Vagina (tissue), 2 donors: Measurements from ENCODE around the gene MRC2.

ENCODE experiments used
- POLR2A ChIP-seq, 2 donors: fragments of 450-650 bp; IDR thresholded peaks; one replicate each; pipeline ENCODE4 v1.6.1; 2017; ENCODE audit warnings: antibody characterized with exemption in 2 of 2, mild to moderate bottlenecking in 2 of 2, moderate library complexity in 2 of 2
- POLR2AphosphoS5 ChIP-seq, 2 donors: sonication (generic); formaldehyde crosslinking; IDR thresholded peaks; one replicate each; pipeline ENCODE4 v1.9.0; 2017; ENCODE audit warnings: antibody characterized with exemption in 2 of 2, mild to moderate bottlenecking in 2 of 2, low read depth in 1 of 2; ENCODE audit not compliant: insufficient read depth in 1 of 2
- TF ChIP-seq, protein P1 (sequence below), 3 experiments: fragments of 450-650 bp in 2 of 3; fragments of 200-600 bp in 1 of 3; sonication (generic) in 1 of 3; IDR thresholded peaks; one replicate each; pipeline ENCODE4 v1.5.1; 2017 to 2019; ENCODE audit warnings: antibody characterized with exemption in 3 of 3, mild to moderate bottlenecking in 2 of 3, moderate library complexity in 2 of 3

DNA sequence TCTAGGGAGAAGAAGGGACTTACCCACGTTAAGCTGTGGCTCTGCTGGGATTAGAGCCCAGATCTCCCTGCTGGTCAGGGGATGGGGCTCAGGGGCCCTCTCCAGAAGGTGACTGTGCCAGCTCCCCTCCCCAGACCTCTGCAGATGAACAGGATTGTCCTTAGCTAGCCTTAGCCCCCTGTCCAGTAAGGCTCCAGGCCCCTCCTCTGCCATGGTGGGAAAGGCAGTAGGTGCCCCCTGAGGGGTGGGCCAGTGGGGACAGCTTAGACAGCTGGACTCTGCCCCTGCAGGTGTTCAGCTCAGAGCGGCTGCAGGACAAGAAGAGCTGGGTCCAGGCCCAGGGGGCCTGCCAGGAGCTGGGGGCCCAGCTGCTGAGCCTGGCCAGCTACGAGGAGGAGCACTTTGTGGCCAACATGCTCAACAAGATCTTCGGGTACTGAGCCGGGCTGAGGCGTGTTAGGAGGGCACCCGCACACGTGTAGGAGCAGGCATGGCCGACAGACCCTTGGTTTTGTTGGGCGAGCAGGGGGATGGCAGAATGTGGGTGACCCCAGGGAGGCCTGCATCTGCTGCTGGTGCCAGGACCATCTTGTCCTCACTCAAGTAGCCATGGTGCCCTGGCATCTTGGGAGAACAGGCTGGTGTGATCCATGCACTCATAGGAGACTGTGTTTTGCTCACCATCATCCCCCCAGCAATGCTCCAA is 50.9 kb downstream of the MRC2 start:
- TF ChIP-seq, protein P1, sequence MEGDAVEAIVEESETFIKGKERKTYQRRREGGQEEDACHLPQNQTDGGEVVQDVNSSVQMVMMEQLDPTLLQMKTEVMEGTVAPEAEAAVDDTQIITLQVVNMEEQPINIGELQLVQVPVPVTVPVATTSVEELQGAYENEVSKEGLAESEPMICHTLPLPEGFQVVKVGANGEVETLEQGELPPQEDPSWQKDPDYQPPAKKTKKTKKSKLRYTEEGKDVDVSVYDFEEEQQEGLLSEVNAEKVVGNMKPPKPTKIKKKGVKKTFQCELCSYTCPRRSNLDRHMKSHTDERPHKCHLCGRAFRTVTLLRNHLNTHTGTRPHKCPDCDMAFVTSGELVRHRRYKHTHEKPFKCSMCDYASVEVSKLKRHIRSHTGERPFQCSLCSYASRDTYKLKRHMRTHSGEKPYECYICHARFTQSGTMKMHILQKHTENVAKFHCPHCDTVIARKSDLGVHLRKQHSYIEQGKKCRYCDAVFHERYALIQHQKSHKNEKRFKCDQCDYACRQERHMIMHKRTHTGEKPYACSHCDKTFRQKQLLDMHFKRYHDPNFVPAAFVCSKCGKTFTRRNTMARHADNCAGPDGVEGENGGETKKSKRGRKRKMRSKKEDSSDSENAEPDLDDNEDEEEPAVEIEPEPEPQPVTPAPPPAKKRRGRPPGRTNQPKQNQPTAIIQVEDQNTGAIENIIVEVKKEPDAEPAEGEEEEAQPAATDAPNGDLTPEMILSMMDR (IDR thresholded peaks at IDR 0.05): no peak
- TF ChIP-seq POLR2AphosphoS5 (IDR thresholded peaks at IDR 0.05; ENCODE audit: insufficient read depth in 1 of 2, low read depth in 1 of 2) (no peak), POLR2A (IDR thresholded peaks at IDR 0.05) (no peak)
